GM11168 (cell line): Measurements from ENCODE around the gene FBXO3.

Experiments used
- in situ Hi-C: fragments of 300-500 bp; cut with MboI; formaldehyde crosslinking; loops from one replicate; pipeline ENCODE4 v1.12.0; 2022; ENCODE audit warnings: low sequenced_read_pairs; ENCODE audit not compliant: unreplicated experiment

The FBXO3 gene

DNA sequence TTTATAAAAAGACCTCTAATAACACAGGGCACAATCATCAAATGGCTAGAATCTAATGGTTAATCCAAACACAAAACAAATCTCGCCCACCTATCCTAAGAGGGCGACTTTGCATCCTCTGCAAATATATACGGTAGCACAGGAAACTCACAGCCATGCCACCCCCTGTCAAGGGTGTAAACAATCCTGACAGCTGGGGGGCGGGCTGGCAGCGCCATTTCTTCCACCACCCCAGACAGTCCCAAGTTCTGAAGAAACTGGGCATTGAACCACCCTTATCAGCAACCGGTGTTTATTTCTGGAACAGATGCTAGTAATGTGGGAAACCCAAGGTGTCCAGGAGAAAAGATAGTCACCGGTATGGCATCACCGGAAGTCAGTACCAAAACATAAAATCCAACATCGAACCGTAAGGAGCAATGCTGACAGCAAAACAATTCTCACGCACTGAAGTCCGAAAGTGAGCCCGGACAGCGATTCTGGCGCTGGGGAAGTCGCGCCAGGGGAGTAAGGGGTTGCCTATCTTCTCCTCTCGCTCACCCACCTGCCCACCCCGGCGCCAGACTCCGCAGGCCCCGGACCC is 825 bp downstream of the FBXO3 start:
- in situ Hi-C loops: no loop called here

DNA sequence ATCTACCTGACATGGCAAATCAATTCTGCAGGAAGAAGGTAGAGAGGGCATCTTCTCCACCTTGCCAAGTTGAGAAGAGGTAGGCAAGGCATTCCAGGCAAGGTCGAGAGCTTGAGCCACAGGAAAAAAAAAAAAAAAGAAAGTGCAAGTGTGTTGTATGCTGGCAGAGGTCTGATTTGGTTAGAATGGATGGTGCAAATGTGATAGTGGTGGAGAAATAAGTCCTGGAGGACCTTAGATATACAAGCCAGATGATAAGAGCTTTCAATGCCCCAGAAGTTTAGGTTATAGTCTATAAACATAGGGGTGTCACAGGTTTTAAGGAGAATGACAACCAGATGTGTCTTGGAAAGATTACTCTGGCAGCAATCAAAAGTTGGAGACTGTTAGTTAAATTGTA is 1.4 kb downstream of the FBXO3 start:
- in situ Hi-C loops: no loop called here

- in situ Hi-C loops: no loop called here
Observed at GRCh38 chr11:33772300-33772699, 2.0 kb downstream of the FBXO3 start.

GRCh38 chr11:33770236-33770635 is 4.1 kb downstream of the FBXO3 start:
- in situ Hi-C loops: no loop called here

DNA sequence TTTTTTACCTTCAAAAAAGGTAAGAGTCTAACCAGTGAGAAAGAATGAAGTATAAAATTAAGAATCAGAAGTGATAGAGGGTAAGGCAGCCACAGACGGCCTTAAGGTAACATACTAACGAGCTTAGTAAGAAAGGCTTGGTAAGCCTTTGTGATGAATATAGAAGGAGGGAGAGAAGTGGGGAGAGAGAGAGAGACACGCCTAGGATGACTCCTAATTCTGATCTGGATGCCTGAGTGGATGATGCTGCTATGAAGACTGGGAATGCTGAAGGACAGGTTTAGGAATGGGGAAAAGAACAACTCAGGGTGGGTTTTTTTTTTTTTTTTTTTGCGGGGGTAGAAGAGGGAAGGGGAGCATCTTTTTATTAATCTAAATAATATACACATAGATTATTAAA is 4.8 kb downstream of the FBXO3 start:
- in situ Hi-C loops: no loop called here

DNA sequence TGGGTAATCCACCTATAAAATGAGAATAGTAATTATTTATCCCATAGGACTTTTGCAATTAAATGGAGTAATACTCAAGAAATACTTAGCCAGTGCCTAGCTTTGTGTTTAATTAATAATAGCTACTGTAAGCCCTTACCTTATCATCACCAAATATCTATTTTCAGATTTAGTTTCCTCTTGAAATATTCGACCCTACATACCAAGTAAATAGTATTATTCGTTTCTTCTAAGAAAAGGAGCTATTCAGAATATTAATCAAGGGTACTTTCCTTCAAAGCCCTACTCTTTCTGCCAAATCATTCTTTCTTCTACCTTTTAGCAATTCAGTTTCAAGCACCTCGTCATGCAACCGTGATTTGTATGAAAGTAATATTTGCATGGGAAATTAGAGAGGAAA is 6.7 kb downstream of the FBXO3 start:
- in situ Hi-C loops: no loop called here

- in situ Hi-C loops: no loop called here
Observed at GRCh38 chr11:33766085-33766484, 8.2 kb downstream of the FBXO3 start.

GRCh38 chr11:33761471-33761870 is 12.8 kb downstream of the FBXO3 start:
- in situ Hi-C loops: no loop called here

GRCh38 chr11:33753304-33753967 is 20.9 kb downstream of the FBXO3 start:
- in situ Hi-C loops: no loop called here

DNA sequence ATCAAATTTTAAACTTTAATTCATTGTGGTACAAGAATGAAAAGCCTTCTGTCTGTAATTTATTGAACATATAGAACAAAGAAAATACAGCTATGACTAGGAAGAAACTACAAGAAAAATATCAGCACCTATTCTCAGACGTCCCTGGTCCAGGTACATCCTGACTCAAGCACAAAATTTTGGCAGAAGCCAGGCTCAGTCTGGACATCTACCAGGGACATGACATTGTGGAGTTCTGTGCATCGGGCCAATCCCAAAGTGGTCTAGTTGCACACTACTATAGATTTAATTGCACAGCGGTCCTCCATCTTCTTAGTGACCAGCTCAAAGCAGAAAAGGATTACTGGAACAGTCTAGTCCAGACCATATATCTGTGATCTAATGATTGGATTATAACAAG is 22.4 kb downstream of the FBXO3 start:
- in situ Hi-C loops: no loop called here

DNA sequence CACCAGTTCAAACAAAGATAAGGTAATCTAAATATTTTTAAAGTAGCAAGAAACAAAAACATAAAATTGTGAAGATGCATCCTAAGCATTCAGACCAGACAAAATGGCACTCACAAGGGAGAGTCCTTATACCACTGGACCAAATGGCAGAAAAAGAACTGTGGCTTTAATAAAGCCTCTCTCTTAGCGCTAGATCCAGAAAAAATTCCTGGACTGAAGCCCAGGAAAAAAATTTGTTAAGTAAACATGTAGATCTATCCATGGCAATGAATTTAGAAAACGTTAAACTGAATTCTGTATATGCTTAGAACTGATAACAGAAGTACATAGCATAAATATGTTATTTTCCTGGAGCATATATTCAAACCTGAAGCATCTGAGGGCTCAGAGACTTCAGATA is 26.3 kb downstream of the FBXO3 start:
- in situ Hi-C loops: no loop called here

DNA sequence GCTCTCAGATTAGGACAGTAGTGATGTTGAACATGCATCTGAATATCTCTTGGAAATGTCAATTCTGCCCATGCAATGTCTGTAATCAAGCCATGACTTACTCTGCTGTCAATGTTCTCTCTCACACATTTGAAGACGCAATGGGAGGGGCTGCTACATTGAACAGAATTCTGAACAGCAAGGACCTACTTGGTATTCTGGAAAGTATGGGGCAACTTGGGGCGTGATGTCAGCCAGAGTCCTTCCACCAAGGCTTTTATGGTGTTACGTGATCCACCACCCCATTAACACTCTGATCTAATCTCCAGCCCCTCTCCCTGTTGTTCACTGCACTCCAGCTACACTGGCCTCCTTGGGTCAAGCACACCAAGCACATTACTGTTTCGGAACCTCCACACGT is 31.0 kb downstream of the FBXO3 start:
- in situ Hi-C loops: no loop called here

DNA sequence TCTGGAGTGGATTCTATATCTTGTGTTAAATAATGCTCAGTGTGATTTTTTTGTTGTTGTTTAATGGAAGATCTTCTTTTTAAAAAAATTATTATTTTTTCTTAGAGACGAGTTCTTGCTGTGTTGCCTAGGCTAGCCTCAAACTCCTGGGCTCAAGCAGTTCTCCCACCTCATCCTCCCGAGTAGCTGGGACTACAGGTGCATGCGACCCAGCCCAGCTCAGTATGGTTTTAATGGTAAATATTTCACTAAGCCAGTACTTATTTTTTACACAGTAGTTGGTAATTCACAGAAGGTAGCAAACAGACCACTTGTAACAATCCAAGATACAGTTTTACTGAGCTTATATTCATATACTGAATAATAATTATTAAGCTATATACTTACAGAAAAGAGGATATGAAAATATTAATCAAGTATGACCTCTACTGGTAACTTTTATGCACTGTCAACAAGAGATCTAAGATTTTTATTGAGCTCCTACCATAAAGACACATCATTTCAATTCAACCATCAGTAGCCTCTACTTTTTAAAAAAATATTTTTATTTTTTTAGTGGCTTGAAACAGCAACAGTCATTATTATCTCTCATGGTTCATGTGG is 32.0 kb downstream of the FBXO3 start:
- in situ Hi-C loops: no loop called here

GRCh38 chr11:33741806-33742205 is 32.5 kb downstream of the FBXO3 start:
- in situ Hi-C loops: no loop called here

- in situ Hi-C loops: no loop called here
Observed at GRCh38 chr11:33737362-33737821, 36.9 kb downstream of the FBXO3 start.

- in situ Hi-C loops: no loop called here
Observed at GRCh38 chr11:33736148-33736812, 38.0 kb downstream of the FBXO3 start, which contains the start of gene CD59. TSS of gene CD59 (minus strand) at chr11:33736423. CDS start at chr11:33722445, 13,978 bp downstream.

DNA sequence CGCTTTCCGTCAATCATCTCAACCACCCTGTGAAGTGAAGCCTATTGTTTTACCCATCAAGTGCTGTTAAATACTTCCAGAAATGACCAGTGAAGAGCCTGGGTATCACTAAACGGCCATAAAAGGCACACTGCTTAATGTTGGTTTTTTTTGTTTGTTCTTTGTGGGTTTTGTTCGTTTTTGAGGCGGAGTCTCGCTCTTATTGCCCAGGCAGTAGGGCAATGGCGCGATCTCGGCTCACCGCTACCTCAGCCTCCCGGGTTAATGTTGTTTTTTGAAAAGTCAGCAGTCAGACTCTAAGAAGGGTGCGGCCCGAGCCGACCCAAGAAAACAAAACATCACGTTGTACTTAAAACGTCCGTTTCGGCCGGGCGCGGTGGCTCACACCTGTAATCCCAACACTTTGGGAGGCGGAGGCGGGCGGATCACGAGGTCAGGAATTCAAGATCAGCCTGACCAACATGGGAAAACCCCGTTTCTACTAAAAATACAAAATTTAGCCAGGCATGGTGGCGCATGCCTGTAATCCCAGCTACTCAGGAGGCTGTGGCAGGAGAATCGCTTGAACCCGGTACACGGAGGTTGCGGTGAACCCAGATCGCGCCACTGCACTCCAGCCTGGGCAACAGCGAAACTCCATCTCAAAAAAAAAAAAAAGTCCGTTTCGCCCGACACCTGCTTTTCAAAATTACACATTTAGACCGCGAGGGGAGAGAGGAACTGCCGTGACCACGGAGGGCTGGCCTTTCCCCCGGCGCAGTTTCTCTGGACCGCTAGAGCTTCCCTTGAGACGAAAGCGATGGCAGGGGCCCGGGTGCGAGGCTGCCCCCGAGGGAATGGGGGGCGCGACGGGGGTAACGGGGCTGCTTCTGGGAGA is 38.8 kb downstream of the FBXO3 start:
- in situ Hi-C loops: no loop called here

- in situ Hi-C loops: no loop called here
Observed at GRCh38 chr11:33734441-33735270, 39.7 kb downstream of the FBXO3 start.

DNA sequence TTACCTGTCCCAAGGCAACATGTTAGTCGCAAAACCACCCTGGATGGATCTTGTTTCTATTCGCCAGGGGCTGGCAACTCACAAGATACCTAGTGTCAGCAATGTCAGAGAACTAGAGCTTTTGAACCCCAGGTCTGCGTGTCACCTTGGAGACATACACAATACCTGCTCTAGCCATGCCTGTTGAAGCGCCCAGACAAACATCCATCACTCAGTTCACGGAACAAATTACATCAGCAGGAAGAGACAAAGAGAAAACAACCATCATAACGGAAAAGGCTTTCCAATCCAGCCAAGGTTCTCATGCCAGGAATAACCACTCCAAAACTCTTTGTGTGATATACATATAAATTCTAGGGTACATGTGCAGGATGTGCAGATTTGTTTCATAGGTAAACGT is 40.3 kb downstream of the FBXO3 start:
- in situ Hi-C loops: no loop called here
